RWPE2 (cell line): ENCODE data around the gene RNF31.

Experiments used
- ATAC-seq: fragments of 200-7000 bp; cut with Tn5 transposase; 3 replicates; pipeline ENCODE4 v1.9.1; 2021; ENCODE audit warnings: low read depth
- DNase-seq: peaks from one replicate; pipeline ENCODE4 v3.0.0-alpha.2; 2020; ENCODE audit warnings: low spot score
- H3K27ac ChIP-seq: fragments of 450-650 bp; 2 replicates; pipeline ENCODE4 v1.5.1; 2017; ENCODE audit warnings: mild to moderate bottlenecking; ENCODE audit not compliant: poor library complexity, severe bottlenecking
- H3K27me3 ChIP-seq: fragments of 250-450 bp; sonication (Bioruptor Pico); 2 replicates; pipeline ENCODE4 v1.5.1; 2021; ENCODE audit warnings: mild to moderate bottlenecking, moderate library complexity; ENCODE audit not compliant: insufficient read depth, poor library complexity, severe bottlenecking
- H3K36me3 ChIP-seq: fragments of 250-450 bp; sonication (Bioruptor Pico); 2 replicates; pipeline ENCODE4 v1.5.1; 2020; ENCODE audit warnings: low read depth, mild to moderate bottlenecking, moderate library complexity
- H3K4me1 ChIP-seq: fragments of 250-450 bp; sonication (Bioruptor Pico); 2 replicates; pipeline ENCODE4 v1.5.1; 2021; ENCODE audit warnings: mild to moderate bottlenecking, moderate library complexity; ENCODE audit not compliant: insufficient read depth, poor library complexity, severe bottlenecking
- H3K4me3 ChIP-seq: fragments of 250-450 bp; sonication (Bioruptor Pico); 2 replicates; pipeline ENCODE4 v1.5.1; 2021; ENCODE audit warnings: mild to moderate bottlenecking, moderate library complexity; ENCODE audit not compliant: severe bottlenecking
- H3K9me3 ChIP-seq: fragments of 250-450 bp; sonication (Bioruptor Pico); 2 replicates; pipeline ENCODE4 v1.5.1; 2021; ENCODE audit warnings: mild to moderate bottlenecking, moderate library complexity; ENCODE audit not compliant: severe bottlenecking
- TF ChIP-seq, protein P1 (sequence below): fragments of 450-650 bp; IDR thresholded peaks from one replicate; pipeline ENCODE4 v1.5.1; 2017; ENCODE audit warnings: mild to moderate bottlenecking, moderate library complexity; ENCODE audit not compliant: poor library complexity, severe bottlenecking

Gene RNF31

DNA sequence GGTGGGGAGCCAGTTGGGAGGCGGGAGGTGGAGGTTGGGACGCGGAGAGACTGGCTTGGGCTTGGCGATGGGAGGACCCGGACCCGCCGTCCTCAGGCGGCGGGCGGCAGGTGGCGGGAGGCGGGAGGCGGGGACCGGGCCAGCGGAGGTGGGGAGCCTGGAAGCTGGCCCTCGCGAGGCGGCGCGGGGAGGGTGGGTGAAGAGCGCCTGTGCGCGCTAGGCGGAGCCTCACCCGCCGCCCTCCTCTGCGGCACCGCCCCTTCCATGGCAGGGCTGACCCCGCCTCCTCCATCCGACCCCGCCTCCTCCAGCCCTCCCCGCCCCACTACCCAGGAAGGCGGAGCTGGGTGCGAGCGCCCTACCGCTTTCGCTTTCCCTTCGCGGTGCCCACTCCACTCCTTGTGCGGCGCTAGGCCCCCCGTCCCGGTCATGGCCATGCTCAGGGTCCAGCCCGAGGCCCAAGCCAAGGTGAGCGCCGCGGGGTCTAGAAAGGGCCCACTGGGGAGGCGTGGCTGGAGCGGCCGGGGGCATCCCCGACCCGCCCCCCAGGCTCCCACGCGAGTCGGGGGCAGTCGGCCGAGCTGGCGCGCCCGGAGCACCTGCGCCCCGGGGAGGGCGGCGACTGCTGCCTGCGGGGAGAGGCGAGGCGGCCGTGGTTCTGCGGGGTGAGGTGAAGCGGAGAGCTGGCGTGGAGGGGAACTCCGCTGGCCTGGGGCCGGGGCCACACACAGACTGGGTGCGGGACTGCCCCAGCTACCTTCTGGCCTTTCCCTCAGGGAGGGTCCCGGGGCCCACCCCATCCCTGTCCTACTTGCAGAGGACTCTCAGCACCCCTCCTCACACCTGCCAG is 11.2 kb upstream of the RNF31 start, which contains the start of gene PSME1:
TSS of gene PSME1 (plus strand) at position 361 of the 850 bp plus-strand sequence. CDS start at position 430, 69 bp downstream.
- Histone ChIP-seq H3K9me3 (no peaks in the 10 kb centered on the region), H3K27me3 (no peaks in the 10 kb centered on the region), H3K4me3 (peak within 1 kb of the TSS; percentile 88), H3K27ac (peak within 1 kb of the TSS; percentile 47), H3K4me1 (peaks cover 10% of the 10 kb centered on the region), H3K36me3 (peaks cover 33% of the 10 kb centered on the region)
- ATAC-seq (peak; percentile 85), DNase-seq (peak; percentile 90)
- TF ChIP-seq, protein P1, sequence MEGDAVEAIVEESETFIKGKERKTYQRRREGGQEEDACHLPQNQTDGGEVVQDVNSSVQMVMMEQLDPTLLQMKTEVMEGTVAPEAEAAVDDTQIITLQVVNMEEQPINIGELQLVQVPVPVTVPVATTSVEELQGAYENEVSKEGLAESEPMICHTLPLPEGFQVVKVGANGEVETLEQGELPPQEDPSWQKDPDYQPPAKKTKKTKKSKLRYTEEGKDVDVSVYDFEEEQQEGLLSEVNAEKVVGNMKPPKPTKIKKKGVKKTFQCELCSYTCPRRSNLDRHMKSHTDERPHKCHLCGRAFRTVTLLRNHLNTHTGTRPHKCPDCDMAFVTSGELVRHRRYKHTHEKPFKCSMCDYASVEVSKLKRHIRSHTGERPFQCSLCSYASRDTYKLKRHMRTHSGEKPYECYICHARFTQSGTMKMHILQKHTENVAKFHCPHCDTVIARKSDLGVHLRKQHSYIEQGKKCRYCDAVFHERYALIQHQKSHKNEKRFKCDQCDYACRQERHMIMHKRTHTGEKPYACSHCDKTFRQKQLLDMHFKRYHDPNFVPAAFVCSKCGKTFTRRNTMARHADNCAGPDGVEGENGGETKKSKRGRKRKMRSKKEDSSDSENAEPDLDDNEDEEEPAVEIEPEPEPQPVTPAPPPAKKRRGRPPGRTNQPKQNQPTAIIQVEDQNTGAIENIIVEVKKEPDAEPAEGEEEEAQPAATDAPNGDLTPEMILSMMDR: no peak

DNA sequence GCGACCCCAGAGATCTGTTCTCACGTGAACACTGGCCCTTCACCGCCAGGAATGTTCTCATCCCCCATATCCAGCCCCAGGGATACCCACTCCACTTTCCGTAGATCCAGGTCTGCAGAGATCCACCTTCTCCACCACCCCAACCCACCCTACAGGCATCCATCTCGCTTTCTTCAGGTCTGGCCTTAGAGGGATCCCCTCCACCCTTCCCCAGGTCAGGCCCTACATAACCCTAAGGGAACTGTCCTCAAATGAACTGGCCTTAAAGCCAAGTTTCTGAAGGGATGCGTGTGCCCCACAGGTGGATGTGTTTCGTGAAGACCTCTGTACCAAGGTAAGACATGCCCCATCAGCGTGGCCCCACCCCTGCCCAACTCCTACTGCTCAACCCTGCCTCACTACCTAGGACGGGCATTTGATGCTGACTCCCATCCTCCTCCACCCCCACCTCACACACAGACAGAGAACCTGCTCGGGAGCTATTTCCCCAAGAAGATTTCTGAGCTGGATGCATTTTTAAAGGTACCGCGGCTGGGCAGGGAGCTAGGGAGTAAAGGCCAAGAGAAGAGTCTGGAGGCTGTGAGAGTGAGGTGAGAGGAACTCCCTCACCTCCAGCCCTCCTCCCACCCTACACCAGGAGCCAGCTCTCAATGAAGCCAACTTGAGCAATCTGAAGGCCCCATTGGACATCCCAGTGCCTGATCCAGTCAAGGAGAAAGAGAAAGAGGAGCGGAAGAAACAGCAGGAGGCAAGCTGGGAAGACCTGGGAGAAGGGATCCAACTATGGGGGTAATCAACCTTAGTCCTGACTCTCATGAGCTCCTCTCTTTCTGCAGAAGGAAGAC is 10.4 kb upstream of the RNF31 start:
- H3K36me3 ChIP-seq: peaks cover 33% of the 10 kb centered on the region
- H3K4me1 ChIP-seq: peaks cover 10% of the 10 kb centered on the region
- TF ChIP-seq, protein P1: no peak
- peak overlapping the region; percentile 88 for H3K4me3 ChIP-seq
- H3K27ac ChIP-seq: peak overlapping the region; percentile 47
- no peaks in the 10 kb centered on the region for H3K27me3 ChIP-seq
- ATAC-seq: no peak
- no peak for DNase-seq
- H3K9me3 ChIP-seq: no peaks in the 10 kb centered on the region

DNA sequence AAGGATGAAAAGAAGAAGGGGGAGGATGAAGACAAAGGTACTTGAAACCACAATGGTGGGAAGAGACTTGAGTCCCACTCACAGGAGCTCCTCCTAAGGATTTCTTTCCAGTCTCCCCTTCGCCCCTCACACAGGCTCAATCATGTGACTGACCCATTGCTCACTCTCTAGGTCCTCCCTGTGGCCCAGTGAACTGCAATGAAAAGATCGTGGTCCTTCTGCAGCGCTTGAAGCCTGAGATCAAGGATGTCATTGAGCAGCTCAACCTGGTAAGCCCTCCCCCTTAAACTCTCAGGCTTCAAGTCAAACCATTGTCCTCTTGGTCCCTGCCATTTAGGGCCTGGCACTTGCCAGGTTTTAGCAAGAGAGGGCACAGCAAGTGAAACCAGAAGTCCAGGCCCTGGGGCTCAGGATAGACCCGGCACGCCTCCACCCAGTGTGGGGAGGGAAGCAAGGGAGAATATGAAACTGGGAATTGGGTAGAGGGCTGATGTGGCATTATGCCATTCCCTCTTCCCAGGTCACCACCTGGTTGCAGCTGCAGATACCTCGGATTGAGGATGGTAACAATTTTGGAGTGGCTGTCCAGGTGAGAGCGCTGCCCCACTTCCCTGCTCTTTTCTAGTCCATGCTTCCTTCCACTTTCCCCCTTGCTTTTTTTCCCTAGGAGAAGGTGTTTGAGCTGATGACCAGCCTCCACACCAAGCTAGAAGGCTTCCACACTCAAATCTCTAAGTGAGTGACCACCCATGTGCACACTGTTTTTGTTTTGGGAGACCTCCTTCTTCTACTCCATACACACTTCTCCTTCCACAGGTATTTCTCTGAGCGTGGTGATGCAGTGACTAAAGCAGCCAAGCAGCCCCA is 9.5 kb upstream of the RNF31 start:
- Histone ChIP-seq H3K4me3 (no peak overlapping the region), H3K27ac (peak overlapping the region; percentile 47), H3K27me3 (no peaks in the 10 kb centered on the region), H3K4me1 (peaks cover 8% of the 10 kb centered on the region), H3K36me3 (peaks cover 37% of the 10 kb centered on the region), H3K9me3 (no peaks in the 10 kb centered on the region)
- TF ChIP-seq, protein P1: no peak
- no peak for DNase-seq
- ATAC-seq: no peak

DNA sequence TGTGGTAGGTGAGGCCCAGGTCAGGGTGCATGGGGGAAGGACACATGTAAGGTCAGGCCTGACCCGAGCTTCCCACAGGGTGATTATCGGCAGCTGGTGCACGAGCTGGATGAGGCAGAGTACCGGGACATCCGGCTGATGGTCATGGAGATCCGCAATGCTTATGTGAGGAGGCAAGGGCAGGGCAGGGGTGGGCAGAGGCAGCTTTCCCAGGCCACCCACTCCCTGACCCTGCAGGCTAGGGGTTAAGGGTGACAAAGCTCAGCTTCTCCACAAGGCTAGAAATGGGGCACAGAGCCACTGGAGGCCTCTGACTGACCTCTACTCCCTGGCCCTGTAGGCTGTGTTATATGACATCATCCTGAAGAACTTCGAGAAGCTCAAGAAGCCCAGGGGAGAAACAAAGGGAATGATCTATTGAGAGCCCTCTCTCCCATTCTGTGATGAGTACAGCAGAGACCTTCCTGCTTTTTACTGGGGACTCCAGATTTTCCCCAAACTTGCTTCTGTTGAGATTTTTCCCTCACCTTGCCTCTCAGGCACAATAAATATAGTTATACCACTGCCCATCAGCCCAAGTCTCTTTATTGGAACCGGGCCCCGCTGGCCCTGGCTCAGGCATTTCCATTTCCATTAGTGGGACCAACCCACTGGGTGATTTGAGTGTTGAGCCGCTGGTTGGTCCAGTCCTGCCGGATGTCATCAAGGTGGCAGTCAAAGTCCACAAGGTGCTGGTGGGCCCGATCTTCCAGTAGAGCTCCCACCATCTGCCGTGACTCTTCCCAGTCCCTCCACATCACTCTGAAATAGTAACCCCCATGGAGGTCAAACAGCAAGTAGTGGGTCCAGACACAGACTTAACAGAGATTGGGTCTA is 8.7 kb upstream of the RNF31 start:
- Histone ChIP-seq H3K9me3 (no peaks in the 10 kb centered on the region), H3K4me1 (peaks cover 8% of the 10 kb centered on the region), H3K36me3 (peaks cover 39% of the 10 kb centered on the region), H3K27ac (no peak overlapping the region), H3K27me3 (no peaks in the 10 kb centered on the region), H3K4me3 (no peak overlapping the region)
- DNase-seq: no peak
- TF ChIP-seq, protein P1: no peak
- ATAC-seq: no peak
